ENCODE data around the gene CPNE6. TPM values are rescaled to one million over a fixed set of nuclear protein-coding genes. Genes with fewer than 3 reads are reported as not detected.

The CPNE6 gene
- total RNA-seq, 6 experiments from 2014 or later: not detected

GRCh38 chr14:24083462-24083861, 12.1 kb downstream of the CPNE6 start:
- H3K4me3 Mint-ChIP-seq: no peak overlapping the region
- no peak for DNase-seq
- H3K27ac Mint-ChIP-seq: no peak overlapping the region
- H3K9me3 Mint-ChIP-seq: no peaks in the 10 kb centered on the region
- TF ChIP-seq, protein P1, sequence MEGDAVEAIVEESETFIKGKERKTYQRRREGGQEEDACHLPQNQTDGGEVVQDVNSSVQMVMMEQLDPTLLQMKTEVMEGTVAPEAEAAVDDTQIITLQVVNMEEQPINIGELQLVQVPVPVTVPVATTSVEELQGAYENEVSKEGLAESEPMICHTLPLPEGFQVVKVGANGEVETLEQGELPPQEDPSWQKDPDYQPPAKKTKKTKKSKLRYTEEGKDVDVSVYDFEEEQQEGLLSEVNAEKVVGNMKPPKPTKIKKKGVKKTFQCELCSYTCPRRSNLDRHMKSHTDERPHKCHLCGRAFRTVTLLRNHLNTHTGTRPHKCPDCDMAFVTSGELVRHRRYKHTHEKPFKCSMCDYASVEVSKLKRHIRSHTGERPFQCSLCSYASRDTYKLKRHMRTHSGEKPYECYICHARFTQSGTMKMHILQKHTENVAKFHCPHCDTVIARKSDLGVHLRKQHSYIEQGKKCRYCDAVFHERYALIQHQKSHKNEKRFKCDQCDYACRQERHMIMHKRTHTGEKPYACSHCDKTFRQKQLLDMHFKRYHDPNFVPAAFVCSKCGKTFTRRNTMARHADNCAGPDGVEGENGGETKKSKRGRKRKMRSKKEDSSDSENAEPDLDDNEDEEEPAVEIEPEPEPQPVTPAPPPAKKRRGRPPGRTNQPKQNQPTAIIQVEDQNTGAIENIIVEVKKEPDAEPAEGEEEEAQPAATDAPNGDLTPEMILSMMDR (IDR thresholded peaks at IDR 0.05): no peak
- peaks cover 35% of the 10 kb centered on the region for H3K27me3 Mint-ChIP-seq (ENCODE audit: insufficient read depth)
- H3K36me3 Mint-ChIP-seq (ENCODE audit: low read depth): no peaks in the 10 kb centered on the region
- H3K4me1 Mint-ChIP-seq (ENCODE audit: low read depth): no peaks in the 10 kb centered on the region

GRCh38 chr14:24084440-24084839, 13.1 kb downstream of the CPNE6 start:
- DNase-seq: no peak
- Mint-ChIP-seq H3K4me1 (ENCODE audit: low read depth) (no peaks in the 10 kb centered on the region), H3K36me3 (ENCODE audit: low read depth) (no peaks in the 10 kb centered on the region), H3K27me3 (ENCODE audit: insufficient read depth) (peaks cover 30% of the 10 kb centered on the region), H3K9me3 (no peaks in the 10 kb centered on the region), H3K27ac (no peak overlapping the region), H3K4me3 (no peak overlapping the region)
- TF ChIP-seq, protein P1 (IDR thresholded peaks at IDR 0.05): no peak

DNA sequence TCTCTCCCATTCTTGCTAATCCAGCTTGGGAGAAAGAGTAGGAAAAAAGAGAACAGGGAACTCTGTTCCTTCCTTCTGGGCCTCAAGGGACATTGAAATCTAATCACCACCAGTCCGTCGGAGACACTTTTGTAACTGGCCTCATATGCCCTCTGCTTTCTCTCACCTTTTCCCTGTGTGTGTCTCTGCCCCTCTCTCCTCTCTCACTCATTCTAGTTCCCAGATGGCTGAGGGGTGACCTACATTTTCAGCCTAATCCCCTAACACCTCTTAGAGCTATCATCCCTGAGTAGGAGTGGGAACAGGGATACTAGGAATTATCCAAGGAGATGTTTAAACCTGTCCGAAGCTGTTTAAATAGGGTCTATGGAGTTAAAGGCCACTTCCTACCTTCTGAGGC, 13.9 kb downstream of the CPNE6 start:
- Mint-ChIP-seq H3K36me3 (ENCODE audit: low read depth) (no peaks in the 10 kb centered on the region), H3K9me3 (no peaks in the 10 kb centered on the region), H3K27me3 (ENCODE audit: insufficient read depth) (peaks cover 26% of the 10 kb centered on the region), H3K4me3 (no peak overlapping the region), H3K27ac (no peak overlapping the region), H3K4me1 (ENCODE audit: low read depth) (no peaks in the 10 kb centered on the region)
- no peak for DNase-seq
- TF ChIP-seq, protein P1 (IDR thresholded peaks at IDR 0.05): no peak

- Mint-ChIP-seq H3K36me3 (ENCODE audit: low read depth) (no peaks in the 10 kb centered on the region), H3K27me3 (ENCODE audit: insufficient read depth) (peaks cover 23% of the 10 kb centered on the region), H3K4me1 (ENCODE audit: low read depth) (no peaks in the 10 kb centered on the region), H3K27ac (no peak overlapping the region), H3K9me3 (no peaks in the 10 kb centered on the region), H3K4me3 (no peak overlapping the region)
- TF ChIP-seq, protein P1 (IDR thresholded peaks at IDR 0.05): no peak
- DNase-seq: no peak
Observed at GRCh38 chr14:24086193-24086955, 15.0 kb downstream of the CPNE6 start.

DNA sequence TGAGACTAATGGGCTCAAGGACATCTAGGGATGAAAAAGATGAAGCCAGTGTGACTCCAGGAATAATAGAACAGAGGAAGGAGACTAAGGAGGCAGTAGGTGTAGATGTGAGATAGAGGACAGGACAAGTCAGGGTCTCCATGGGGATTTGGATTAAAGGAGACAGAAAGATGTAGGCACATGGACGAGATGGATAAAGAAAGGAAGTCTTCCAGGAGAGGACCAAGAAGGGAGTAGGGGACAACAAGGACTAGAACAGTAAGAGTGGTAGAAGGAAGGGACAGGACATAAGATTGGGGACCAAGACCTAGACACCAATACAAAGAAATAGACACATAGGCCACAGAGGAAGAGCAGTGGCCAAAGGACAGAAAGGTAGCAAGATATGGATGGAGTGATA, 15.6 kb downstream of the CPNE6 start:
- Mint-ChIP-seq H3K4me1 (ENCODE audit: low read depth) (no peaks in the 10 kb centered on the region), H3K27me3 (ENCODE audit: insufficient read depth) (peaks cover 21% of the 10 kb centered on the region), H3K4me3 (no peak overlapping the region), H3K27ac (no peak overlapping the region), H3K36me3 (ENCODE audit: low read depth) (no peaks in the 10 kb centered on the region), H3K9me3 (no peaks in the 10 kb centered on the region)
- TF ChIP-seq, protein P1 (IDR thresholded peaks at IDR 0.05): no peak
- no peak for DNase-seq

All from HFFc6 (cell line).